RPMI7951 (cell line): ENCODE data around the gene HAND2. TPM values are rescaled to one million over a fixed set of nuclear protein-coding genes. Genes with fewer than 3 reads are reported as not detected.

Experiments used
- DNase-seq: peaks from one replicate; pipeline ENCODE4 v3.0.0-alpha.2; 2012; ENCODE audit warnings: low read depth
- total RNA-seq: library from RNA; depleted of rRNA; stranded (reverse); fragments of >200 nt; shearing (Covaris generic); gene quantifications from 2 replicates; pipeline ENCODE4 v1.2.3, GENCODE V29; 2014; rRNA removed

HAND2 gene
- total RNA-seq, 1 experiment from 2014 or later: 0.36 TPM

DNA sequence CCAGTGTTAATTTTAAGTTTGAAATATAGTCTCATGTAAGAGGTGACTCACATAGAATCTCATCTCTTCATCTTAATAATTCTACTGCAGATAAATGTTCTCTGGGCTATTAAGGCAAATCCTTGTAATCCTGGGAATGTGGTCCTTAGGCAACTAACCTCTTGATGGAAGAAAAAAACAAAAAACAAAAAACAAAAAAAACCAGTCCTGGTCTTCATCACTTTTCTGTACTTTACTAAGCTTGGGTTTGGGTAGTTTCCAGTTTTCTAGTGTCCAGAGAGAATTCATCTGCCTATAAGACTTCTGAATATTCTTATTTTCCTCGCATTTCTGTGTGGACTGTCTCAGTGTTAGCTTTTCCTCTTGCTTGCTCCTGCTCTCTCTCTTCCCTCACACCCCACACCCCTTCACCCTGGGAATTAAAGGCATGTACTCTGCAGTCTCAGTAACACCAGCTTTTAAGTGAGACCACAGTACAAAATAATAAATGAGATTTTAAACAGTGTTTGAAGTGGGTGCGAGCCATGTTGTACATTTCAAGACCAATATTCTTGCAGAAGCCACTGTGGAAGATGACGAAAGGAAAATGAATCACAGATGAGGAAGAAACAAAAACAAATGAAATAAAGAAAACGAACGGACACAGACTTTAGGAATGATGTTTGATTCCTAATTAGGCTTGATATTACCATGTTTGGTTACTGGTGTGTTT is 51.7 kb downstream of the HAND2 start:
- DNase-seq: no peak

DNA sequence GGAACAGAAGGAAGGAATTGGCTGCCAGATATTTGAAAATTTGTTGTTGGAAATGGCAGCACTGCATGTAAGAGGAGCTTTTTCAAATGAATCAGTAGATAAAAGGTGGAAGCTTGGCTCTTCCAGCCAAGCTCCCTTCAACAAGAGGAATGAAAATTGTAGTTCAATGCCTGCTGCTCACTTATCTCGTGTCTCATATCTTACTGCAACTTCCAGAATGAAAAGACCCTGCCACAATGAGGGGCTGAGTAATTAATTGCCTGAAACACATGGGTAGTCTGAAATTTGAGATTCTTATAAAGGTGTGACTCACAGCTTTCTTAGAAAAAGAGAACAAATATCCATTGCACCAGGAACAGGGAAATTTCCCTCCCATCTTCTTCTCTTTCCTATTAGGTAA is 53.0 kb downstream of the HAND2 start:
- DNase-seq: no peak

Other genes with a start within 250 kb of the HAND2 start
- gene HMGB2, start 195.9 kb downstream of the HAND2 start, total RNA-seq: 254 and 259 TPM in 2 replicates
- 54.4 and 67.5 TPM in 2 replicates for gene SAP30, start 159.3 kb downstream of the HAND2 start, total RNA-seq
- gene SCRG1, start 131.1 kb downstream of the HAND2 start, total RNA-seq: 0.10 and 0.12 TPM in 2 replicates